IMR-90 (cell line): Measurements from ENCODE around the gene ITGAL. TPM values are rescaled to one million over a fixed set of nuclear protein-coding genes. Genes with fewer than 3 reads are reported as not detected.

ENCODE experiments used
- ATAC-seq: fragments of 200-7000 bp; cut with Tn5 transposase; 2 replicates; pipeline ENCODE4 v1.9.1; 2020; ENCODE audit warnings: low read depth, mild to moderate bottlenecking, moderate library complexity
- BruUV-seq: library from RNA; stranded (reverse); fragments of 400-500 nt; replicated peaks from 2 replicates; lab custom pipeline; 2021; lab: Mats Ljungman, UMichigan
- CTCF ChIA-PET: fragments of 300-600 bp; formaldehyde crosslinking; extraction: SDS; loops from one replicate; lab custom pipeline; 2021; ENCODE audit warnings: antibody characterized with exemption; lab: Yijun Ruan, JAX
- POLR2A ChIA-PET: fragments of 300-600 bp; sonication (Branson Sonifier 250); formaldehyde crosslinking; loops from one replicate; lab custom pipeline; 2022; ENCODE audit warnings: antibody characterized with exemption; ENCODE audit not compliant: unreplicated experiment; lab: Charles Lee
- DNase-seq: peaks from one replicate; pipeline ENCODE4 v3.0.0; 2013
- H2AFZ ChIP-seq: replicated peaks from 2 replicates; pipeline ENCODE3; 2013; ENCODE audit warnings: low read length, mild to moderate bottlenecking; ENCODE audit not compliant: poor library complexity
- H2AK5ac ChIP-seq: 2 replicates; pipeline ENCODE4 v1.6.1; 2013; ENCODE audit warnings: low read depth, low read length, inconsistent platforms
- H2AK9ac ChIP-seq: replicated peaks from 2 replicates; pipeline ENCODE3; 2013; ENCODE audit warnings: mild to moderate bottlenecking, low read depth, low read length, moderate library complexity; ENCODE audit not compliant: poor library complexity
- H2BK120ac ChIP-seq: 2 replicates; pipeline ENCODE4 v1.6.1; 2013; ENCODE audit warnings: low read depth, low read length, inconsistent platforms
- H2BK15ac ChIP-seq: 3 replicates; pipeline ENCODE4 v1.6.1; 2013; ENCODE audit warnings: low read depth, low read length, inconsistent platforms
- H2BK20ac ChIP-seq: 2 replicates; pipeline ENCODE4 v1.6.1; 2013; ENCODE audit warnings: low read depth, mild to moderate bottlenecking, inconsistent platforms, low read length, moderate library complexity
- H2BK5ac ChIP-seq: 2 replicates; pipeline ENCODE4 v1.6.1; 2013; ENCODE audit warnings: mild to moderate bottlenecking, low read depth, low read length, inconsistent platforms; ENCODE audit not compliant: poor library complexity, severe bottlenecking
- H3K14ac ChIP-seq: replicated peaks from 2 replicates; pipeline ENCODE4 v1.6.1; 2013; ENCODE audit warnings: low read depth, low read length, inconsistent platforms
- H3K18ac ChIP-seq: 2 replicates; pipeline ENCODE4 v1.6.1; 2013; ENCODE audit warnings: low read depth, low read length, control low read depth
- H3K23ac ChIP-seq: 2 replicates; pipeline ENCODE4 v1.6.1; 2013; ENCODE audit warnings: low read depth, low read length, inconsistent platforms
- H3K27ac ChIP-seq: 2 replicates; pipeline ENCODE4 v1.5.1; 2013; ENCODE audit warnings: mild to moderate bottlenecking, control low read depth, low read length; ENCODE audit not compliant: insufficient read depth
- H3K27me3 ChIP-seq: 2 replicates; pipeline ENCODE4 v1.6.1; 2013; ENCODE audit warnings: low read length; ENCODE audit not compliant: control insufficient read depth, insufficient read depth
- H3K36me3 ChIP-seq: 2 replicates; pipeline ENCODE4 v1.6.1; 2013; ENCODE audit warnings: low read length, mixed read lengths; ENCODE audit not compliant: control insufficient read depth, insufficient read depth
- H3K4ac ChIP-seq: 2 replicates; pipeline ENCODE4 v1.6.1; 2013; ENCODE audit warnings: low read depth, low read length, inconsistent platforms
- H3K4me1 ChIP-seq: 2 replicates; pipeline ENCODE4 v1.6.1; 2013; ENCODE audit warnings: low read length, mixed read lengths; ENCODE audit not compliant: control insufficient read depth, insufficient read depth
- H3K4me2 ChIP-seq: 2 replicates; pipeline ENCODE4 v1.6.1; 2013; ENCODE audit warnings: low read depth, mild to moderate bottlenecking, control low read depth, low read length, moderate library complexity
- H3K4me3 ChIP-seq: 2 replicates; pipeline ENCODE4 v1.5.1; 2013; ENCODE audit warnings: low read depth, mild to moderate bottlenecking, control low read depth, low read length, moderate library complexity; ENCODE audit not compliant: insufficient read depth
- H3K56ac ChIP-seq: 2 replicates; pipeline ENCODE4 v1.6.1; 2013; ENCODE audit warnings: low read length, inconsistent platforms; ENCODE audit not compliant: insufficient read depth; ENCODE audit errors: extremely low read depth
- H3K79me1 ChIP-seq, 2 experiments: 2 replicates each; pipeline ENCODE4 v1.6.1; 2013; ENCODE audit warnings: low read length in 2 of 2, inconsistent platforms in 1 of 2, low read depth in 1 of 2
- H3K9ac ChIP-seq: 2 replicates; pipeline ENCODE4 v1.6.1; 2013; ENCODE audit warnings: low read depth, low read length, control low read depth
- H3K9me1 ChIP-seq: 2 replicates; pipeline ENCODE4 v1.6.1; 2013; ENCODE audit warnings: low read length, inconsistent platforms; ENCODE audit not compliant: insufficient read depth
- H3K9me3 ChIP-seq: 2 replicates; pipeline ENCODE4 v1.6.1; 2013; ENCODE audit warnings: low read length; ENCODE audit not compliant: control insufficient read depth, insufficient read depth
- H4K20me1 ChIP-seq: 2 replicates; pipeline ENCODE4 v1.6.1; 2013; ENCODE audit warnings: low read length, inconsistent platforms; ENCODE audit not compliant: insufficient read depth
- H4K5ac ChIP-seq: 2 replicates; pipeline ENCODE4 v1.6.1; 2013; ENCODE audit warnings: mild to moderate bottlenecking, low read depth, low read length, control low read depth
- H4K8ac ChIP-seq, 2 experiments: 2 replicates each; pipeline ENCODE4 v1.6.1; 2013; ENCODE audit warnings: low read depth in 2 of 2, low read length in 2 of 2, control low read depth in 1 of 2, inconsistent platforms in 1 of 2
- H4K91ac ChIP-seq: 2 replicates; pipeline ENCODE4 v1.6.1; 2013; ENCODE audit warnings: low read depth, low read length, inconsistent platforms; ENCODE audit not compliant: insufficient read depth
- CEBPB ChIP-seq: IDR thresholded peaks from 2 replicates; pipeline ENCODE4 v1.6.1; 2012; ENCODE audit warnings: low read depth, low read length, improper control_type of control experiment
- FOS ChIP-seq: fragments of 150-350 bp; IDR thresholded peaks from 2 replicates; pipeline ENCODE4 v1.6.1; 2016; ENCODE audit warnings: low read depth, low read length
- MAFK ChIP-seq: IDR thresholded peaks from 2 replicates; pipeline ENCODE4 v1.6.1; 2012; ENCODE audit warnings: low read depth, low read length, improper control_type of control experiment
- NFE2L2 ChIP-seq: fragments of 150-350 bp; IDR thresholded peaks from 2 replicates; pipeline ENCODE4 v1.6.1; 2016; ENCODE audit warnings: low read depth, mild to moderate bottlenecking, low read length
- RFX5 ChIP-seq: IDR thresholded peaks from 2 replicates; pipeline ENCODE4 v1.8.0; 2012; ENCODE audit warnings: low read depth, mild to moderate bottlenecking, low read length, moderate library complexity
- USF2 ChIP-seq: fragments of 150-350 bp; IDR thresholded peaks from 2 replicates; pipeline ENCODE4 v1.6.1; 2017; ENCODE audit warnings: mild to moderate bottlenecking, antibody characterized with exemption, low read length, low read depth
- WGBS, 2 experiments: methylation state at CpG; one replicate each; pipeline versions ENCODE4 v1.1.5 to v1.1.7; 2013; ENCODE audit warnings: missing lambda C conversion rate in 2 of 2; ENCODE audit not compliant: insufficient read length in 1 of 2; ENCODE audit errors: extremely low coverage in 2 of 2; 5-methylcytosine and 5-hydroxymethylcytosine counted together
- dilution Hi-C: fragments of 300-500 bp; cut with HindIII; formaldehyde crosslinking; loops from one replicate; pipeline ENCODE4 v1.14.3; 2018; ENCODE audit warnings: low sequenced_read_pairs; ENCODE audit not compliant: unreplicated experiment
- in situ Hi-C: fragments of 300-500 bp; cut with MboI; formaldehyde crosslinking; loops from 3 replicates; pipeline ENCODE4 v1.14.3; 2019; ENCODE audit warnings: low sequenced_read_pairs, inconsistent platforms, mixed read lengths
- intact Hi-C: fragments of 100-400 bp; cut with micrococcal nuclease; formaldehyde crosslinking; loops from 2 replicates; pipeline ENCODE4 v1.10.0; 2022
- polyA plus RNA-seq, 3 experiments: library from polyadenylated mRNA; depleted of rRNA; stranded (reverse); fragments of >200 nt; gene quantifications; 2 replicates each; pipeline ENCODE4 v1.2.3, GENCODE V29; 2012; ENCODE audit warnings: low replicate concordance in 1 of 3
- total RNA-seq: library from RNA; depleted of rRNA; stranded (reverse); fragments of >200 nt; gene quantifications from 2 replicates; pipeline ENCODE4 v1.2.3, GENCODE V29; 2012

Gene ITGAL
- total and polyA plus RNA-seq, 2 of the 4 experiments (the other 2 are of a cell fraction): not detected

GRCh38 chr16:30546115-30546514, 73.6 kb downstream of the ITGAL start:
- intact Hi-C loops (no loop called here), dilution Hi-C loops (no loop called here)

More at GRCh38 chr16:30546115-30546514, 73.6 kb downstream of the ITGAL start:
- Histone ChIP-seq H3K9me1 (0 out of 2 replicates have a peak, but pooled peaks cover 5% of the 10 kb centered on the region), H3K4me2 (no peak overlapping the region), H2BK15ac (no peak overlapping the region), H3K27me3 (no peaks in the 10 kb centered on the region), H3K4me3 (no peak overlapping the region), H4K8ac (no peak overlapping the region), H4K5ac (no peak overlapping the region), H3K4me1 (peaks cover 13% of the 10 kb centered on the region), H2AK5ac (no peak overlapping the region), H2BK5ac (no peak overlapping the region), H3K56ac (no peak overlapping the region), H3K23ac (no peak overlapping the region), H2BK120ac (no peak overlapping the region), H3K36me3 (no peaks in the 10 kb centered on the region), H2AFZ (no peak overlapping the region), H3K18ac (no peak overlapping the region), H2AK9ac (no peak overlapping the region), H4K20me1 (no peaks in the 10 kb centered on the region), H3K27ac (no peak overlapping the region), H3K9me3 (no peaks in the 10 kb centered on the region), H3K9ac (no peak overlapping the region), H3K79me1 (peaks cover 0 to 3% of the 10 kb centered on the region in 2 experiments; a peak in 1 of 4 replicates), H3K14ac (no peak overlapping the region), H2BK20ac (no peak overlapping the region), H3K4ac (no peak overlapping the region), H4K91ac (no peak overlapping the region)
- DNase-seq (no peak), ATAC-seq (no peak)
- no TSS peak for BruUV-seq
- ChIA-PET POLR2A (no interaction called here), CTCF (no interaction called here)
- in situ Hi-C loops: no loop called here
- TF ChIP-seq RFX5: no peak
- no peak for TF ChIP-seq CEBPB
- TF ChIP-seq USF2: no peak
- TF ChIP-seq NFE2L2: no peak
- no peak for TF ChIP-seq FOS
- TF ChIP-seq MAFK: no peak
- 97% methylated on average over 5 of the region's 8 CpGs; no CpG with 5 or more reads in 1 of the 2 experiments for WGBS, 2 experiments
